Measurements from ENCODE around the gene UBE2G1. TPM values are rescaled to one million over a fixed set of nuclear protein-coding genes. Genes with fewer than 3 reads are reported as not detected.

UBE2G1 gene
- total and polyA plus RNA-seq, 4 donors: 19.9 to 25.3 (median 21.3) TPM

DNA sequence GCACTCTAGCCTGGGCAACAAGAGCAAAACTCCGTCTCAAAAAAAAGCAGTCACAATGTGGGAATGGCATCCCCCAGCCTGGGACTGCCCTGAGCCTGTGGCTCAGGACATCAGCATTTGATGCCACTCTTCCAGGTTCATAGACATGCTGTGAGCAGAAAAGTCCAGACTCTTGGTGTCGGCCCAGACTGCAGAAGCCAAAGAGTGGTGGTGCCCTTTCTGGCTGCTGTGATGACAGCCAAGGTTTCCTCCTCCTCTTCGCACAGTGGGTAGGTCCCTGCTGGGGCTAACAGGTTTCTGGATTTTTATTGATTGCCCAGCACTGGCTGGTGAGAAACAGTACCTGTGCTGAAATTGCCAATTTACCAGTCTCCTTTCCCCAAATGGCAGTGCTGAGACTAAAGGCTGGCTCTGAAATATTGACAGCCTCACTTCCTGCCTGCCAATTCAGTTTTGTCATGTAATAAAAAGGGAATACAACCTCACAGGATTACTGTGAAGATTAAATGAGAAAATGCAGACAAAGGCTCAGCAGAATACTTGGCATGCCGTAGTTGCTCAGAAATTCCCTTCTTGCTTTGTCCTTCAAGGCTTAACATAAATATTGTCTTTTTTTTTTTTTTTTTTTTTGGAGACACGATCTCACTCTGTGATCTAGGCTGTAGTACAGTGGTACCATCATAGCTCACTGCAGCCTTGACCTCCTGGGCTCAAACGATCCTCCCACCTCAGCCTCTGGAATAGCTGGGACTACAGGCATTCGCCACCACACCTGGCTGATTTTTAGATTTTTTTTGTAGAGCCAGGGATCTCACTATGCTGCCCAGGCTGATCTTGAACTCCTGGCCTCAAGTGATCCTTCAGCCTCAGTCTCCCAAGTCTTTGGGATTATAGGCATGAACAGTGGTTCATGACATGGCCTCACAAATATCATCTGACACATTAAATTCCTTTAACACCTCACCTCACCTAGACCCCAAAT lies 15.5 kb upstream of the UBE2G1 start:
- TF ChIP-seq FOXA2 (IDR thresholded peaks at IDR 0.05): no peak
- no peak for TF ChIP-seq TAF1 (conservative IDR thresholded peaks at IDR 0.05)
- TF ChIP-seq, protein P1, sequence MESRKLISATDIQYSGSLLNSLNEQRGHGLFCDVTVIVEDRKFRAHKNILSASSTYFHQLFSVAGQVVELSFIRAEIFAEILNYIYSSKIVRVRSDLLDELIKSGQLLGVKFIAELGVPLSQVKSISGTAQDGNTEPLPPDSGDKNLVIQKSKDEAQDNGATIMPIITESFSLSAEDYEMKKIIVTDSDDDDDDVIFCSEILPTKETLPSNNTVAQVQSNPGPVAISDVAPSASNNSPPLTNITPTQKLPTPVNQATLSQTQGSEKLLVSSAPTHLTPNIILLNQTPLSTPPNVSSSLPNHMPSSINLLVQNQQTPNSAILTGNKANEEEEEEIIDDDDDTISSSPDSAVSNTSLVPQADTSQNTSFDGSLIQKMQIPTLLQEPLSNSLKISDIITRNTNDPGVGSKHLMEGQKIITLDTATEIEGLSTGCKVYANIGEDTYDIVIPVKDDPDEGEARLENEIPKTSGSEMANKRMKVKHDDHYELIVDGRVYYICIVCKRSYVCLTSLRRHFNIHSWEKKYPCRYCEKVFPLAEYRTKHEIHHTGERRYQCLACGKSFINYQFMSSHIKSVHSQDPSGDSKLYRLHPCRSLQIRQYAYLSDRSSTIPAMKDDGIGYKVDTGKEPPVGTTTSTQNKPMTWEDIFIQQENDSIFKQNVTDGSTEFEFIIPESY (IDR thresholded peaks at IDR 0.05): no peak
- TF ChIP-seq NR2F2 (IDR thresholded peaks at IDR 0.05): no peak
- TF ChIP-seq, protein P2, sequence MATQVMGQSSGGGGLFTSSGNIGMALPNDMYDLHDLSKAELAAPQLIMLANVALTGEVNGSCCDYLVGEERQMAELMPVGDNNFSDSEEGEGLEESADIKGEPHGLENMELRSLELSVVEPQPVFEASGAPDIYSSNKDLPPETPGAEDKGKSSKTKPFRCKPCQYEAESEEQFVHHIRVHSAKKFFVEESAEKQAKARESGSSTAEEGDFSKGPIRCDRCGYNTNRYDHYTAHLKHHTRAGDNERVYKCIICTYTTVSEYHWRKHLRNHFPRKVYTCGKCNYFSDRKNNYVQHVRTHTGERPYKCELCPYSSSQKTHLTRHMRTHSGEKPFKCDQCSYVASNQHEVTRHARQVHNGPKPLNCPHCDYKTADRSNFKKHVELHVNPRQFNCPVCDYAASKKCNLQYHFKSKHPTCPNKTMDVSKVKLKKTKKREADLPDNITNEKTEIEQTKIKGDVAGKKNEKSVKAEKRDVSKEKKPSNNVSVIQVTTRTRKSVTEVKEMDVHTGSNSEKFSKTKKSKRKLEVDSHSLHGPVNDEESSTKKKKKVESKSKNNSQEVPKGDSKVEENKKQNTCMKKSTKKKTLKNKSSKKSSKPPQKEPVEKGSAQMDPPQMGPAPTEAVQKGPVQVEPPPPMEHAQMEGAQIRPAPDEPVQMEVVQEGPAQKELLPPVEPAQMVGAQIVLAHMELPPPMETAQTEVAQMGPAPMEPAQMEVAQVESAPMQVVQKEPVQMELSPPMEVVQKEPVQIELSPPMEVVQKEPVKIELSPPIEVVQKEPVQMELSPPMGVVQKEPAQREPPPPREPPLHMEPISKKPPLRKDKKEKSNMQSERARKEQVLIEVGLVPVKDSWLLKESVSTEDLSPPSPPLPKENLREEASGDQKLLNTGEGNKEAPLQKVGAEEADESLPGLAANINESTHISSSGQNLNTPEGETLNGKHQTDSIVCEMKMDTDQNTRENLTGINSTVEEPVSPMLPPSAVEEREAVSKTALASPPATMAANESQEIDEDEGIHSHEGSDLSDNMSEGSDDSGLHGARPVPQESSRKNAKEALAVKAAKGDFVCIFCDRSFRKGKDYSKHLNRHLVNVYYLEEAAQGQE (IDR thresholded peaks at IDR 0.05): no peak
- TF ChIP-seq, protein P3, sequence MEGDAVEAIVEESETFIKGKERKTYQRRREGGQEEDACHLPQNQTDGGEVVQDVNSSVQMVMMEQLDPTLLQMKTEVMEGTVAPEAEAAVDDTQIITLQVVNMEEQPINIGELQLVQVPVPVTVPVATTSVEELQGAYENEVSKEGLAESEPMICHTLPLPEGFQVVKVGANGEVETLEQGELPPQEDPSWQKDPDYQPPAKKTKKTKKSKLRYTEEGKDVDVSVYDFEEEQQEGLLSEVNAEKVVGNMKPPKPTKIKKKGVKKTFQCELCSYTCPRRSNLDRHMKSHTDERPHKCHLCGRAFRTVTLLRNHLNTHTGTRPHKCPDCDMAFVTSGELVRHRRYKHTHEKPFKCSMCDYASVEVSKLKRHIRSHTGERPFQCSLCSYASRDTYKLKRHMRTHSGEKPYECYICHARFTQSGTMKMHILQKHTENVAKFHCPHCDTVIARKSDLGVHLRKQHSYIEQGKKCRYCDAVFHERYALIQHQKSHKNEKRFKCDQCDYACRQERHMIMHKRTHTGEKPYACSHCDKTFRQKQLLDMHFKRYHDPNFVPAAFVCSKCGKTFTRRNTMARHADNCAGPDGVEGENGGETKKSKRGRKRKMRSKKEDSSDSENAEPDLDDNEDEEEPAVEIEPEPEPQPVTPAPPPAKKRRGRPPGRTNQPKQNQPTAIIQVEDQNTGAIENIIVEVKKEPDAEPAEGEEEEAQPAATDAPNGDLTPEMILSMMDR (IDR thresholded peaks at IDR 0.05; ENCODE audit: low read depth, low read length, missing input control): no peak
- no peak for TF ChIP-seq EGR1 (IDR thresholded peaks at IDR 0.05; ENCODE audit: low read depth in 2 of 2)
- TF ChIP-seq, protein P4, sequence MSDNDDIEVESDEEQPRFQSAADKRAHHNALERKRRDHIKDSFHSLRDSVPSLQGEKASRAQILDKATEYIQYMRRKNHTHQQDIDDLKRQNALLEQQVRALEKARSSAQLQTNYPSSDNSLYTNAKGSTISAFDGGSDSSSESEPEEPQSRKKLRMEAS (IDR thresholded peaks at IDR 0.05): no peak
- no peak for TF ChIP-seq SP1 (IDR thresholded peaks at IDR 0.05)
- TF ChIP-seq, protein P5, sequence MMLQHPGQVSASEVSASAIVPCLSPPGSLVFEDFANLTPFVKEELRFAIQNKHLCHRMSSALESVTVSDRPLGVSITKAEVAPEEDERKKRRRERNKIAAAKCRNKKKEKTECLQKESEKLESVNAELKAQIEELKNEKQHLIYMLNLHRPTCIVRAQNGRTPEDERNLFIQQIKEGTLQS (IDR thresholded peaks at IDR 0.05): no peak
- no peak for TF ChIP-seq HNF4G (IDR thresholded peaks at IDR 0.05)
- TF ChIP-seq YY1 (IDR thresholded peaks at IDR 0.05): no peak
- no peak for TF ChIP-seq FOXA1 (IDR thresholded peaks at IDR 0.05)
- TF ChIP-seq RXRA (IDR thresholded peaks at IDR 0.05): no peak
- no peak for TF ChIP-seq HNF4A (conservative IDR thresholded peaks at IDR 0.05)
- no peak for TF ChIP-seq GABPA (IDR thresholded peaks at IDR 0.05 in 1 of 2, conservative IDR thresholded peaks at IDR 0.05 in 1 of 2)
- TF ChIP-seq RAD21 (IDR thresholded peaks at IDR 0.05): no peak
- TF ChIP-seq JUND (IDR thresholded peaks at IDR 0.05): no peak
- H3K27ac ChIP-seq (ENCODE audit: low read depth in 1 of 2, low read length in 2 of 2): no peak overlapping the region
- DNase-seq (ENCODE audit: low spot score): no peak
- WGBS: 82% methylated on average over 7 of the region's 7 CpGs
- no peaks in the 10 kb centered on the region for H3K9me3 ChIP-seq (ENCODE audit: control insufficient read depth in 4 of 4, low read length in 3 of 4)
- H3K27me3 ChIP-seq (ENCODE audit: control insufficient read depth in 4 of 4, insufficient read depth in 4 of 4, low read length in 3 of 4): no peaks in the 10 kb centered on the region
- no peaks in the 10 kb centered on the region for H3K36me3 ChIP-seq (ENCODE audit: control insufficient read depth in 4 of 4, insufficient read depth in 3 of 4, low read depth in 1 of 4, low read length in 3 of 4)
- no peak overlapping the region for H3K9ac ChIP-seq (ENCODE audit: low read depth in 1 of 2, low read length in 2 of 2)
- H3K4me3 ChIP-seq (ENCODE audit: low read depth in 1 of 3, low read length in 3 of 3): no peak overlapping the region
- no peaks in the 10 kb centered on the region for H3K4me1 ChIP-seq (ENCODE audit: control insufficient read depth in 4 of 4, insufficient read depth in 4 of 4, low read length in 3 of 4)

Measured in liver (tissue), 9 donors.